Erythroblast (primary cell): ENCODE measurements around the gene DPP7.

ENCODE experiments used
- GATA1 ChIP-seq: IDR thresholded peaks from 2 replicates; pipeline ENCODE4 v1.6.1; 2011; ENCODE audit warnings: low read depth, mild to moderate bottlenecking, control low read depth, low read length, moderate library complexity
- POLR2A ChIP-seq: IDR thresholded peaks from 2 replicates; pipeline ENCODE4 v1.6.1; 2011; ENCODE audit warnings: mild to moderate bottlenecking, low read length

GRCh38 chr9:137071282-137071681, 43.3 kb downstream of the DPP7 start:
- no peak for TF ChIP-seq POLR2A
- TF ChIP-seq GATA1 = no peak
